Measurements from ENCODE around the gene TNS2. TPM values are rescaled to one million over a fixed set of nuclear protein-coding genes. Genes with fewer than 3 reads are reported as not detected.
A peak's percentile ranks its signal among the peaks of the same experiment; 100 is the strongest.
"Not testable (repeated sequence)": the region's sequence is repeated elsewhere in the genome, so short reads cannot be mapped to it uniquely, and the experiment has no call there.

The TNS2 gene
- total RNA-seq, 1 experiment from 2014 or later: 3.4 TPM

DNA sequence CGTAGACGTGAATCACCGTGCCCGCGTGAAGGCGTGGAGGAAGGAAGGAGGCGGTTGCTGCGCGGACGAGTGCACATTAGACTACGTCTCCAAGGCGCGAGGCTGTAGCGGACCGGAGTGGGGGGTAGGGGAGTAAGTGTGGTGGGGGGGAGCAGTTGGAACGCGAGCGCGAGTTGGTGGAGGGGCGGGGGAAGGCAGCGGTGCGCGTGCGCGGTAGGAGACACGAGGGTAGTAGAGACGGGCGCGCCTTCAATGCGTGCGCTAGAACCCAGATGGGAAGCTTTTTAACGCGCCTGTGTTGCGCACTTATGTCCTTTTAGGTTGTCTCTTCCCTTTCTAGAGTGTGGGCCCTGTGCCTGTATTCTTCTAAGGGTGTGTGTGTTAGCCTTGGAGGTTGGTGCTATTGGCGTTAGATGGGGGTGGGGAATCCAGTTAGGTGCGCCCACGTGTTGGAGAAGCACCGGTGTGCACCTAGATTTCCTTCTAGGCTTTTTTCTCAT, 43.0 kb upstream of the TNS2 start:
- Histone ChIP-seq H3K4me1 (ENCODE audit: insufficient read depth, low read length, poor library complexity, severe bottlenecking) (peaks cover 35% of the 10 kb centered on the region), H3K9me3 (ENCODE audit: low read depth, low read length, poor library complexity, severe bottlenecking) (no peaks in the 10 kb centered on the region), H3K27ac (ENCODE audit: low read depth, low read length, poor library complexity, severe bottlenecking) (peak overlapping the region; percentile 94), H3K36me3 (ENCODE audit: insufficient read depth, low read length, poor library complexity, severe bottlenecking) (peaks cover 29% of the 10 kb centered on the region), H3K27me3 (replicated peaks; ENCODE audit: insufficient read depth, low read depth, low read length, poor library complexity) (no peaks in the 10 kb centered on the region), H3K4me3 (ENCODE audit: low read depth, low read length, poor library complexity, severe bottlenecking) (peak overlapping the region; percentile 73)
- CTCF ChIA-PET: interaction anchor here (0.6 to 1.2 kb wide), 4 partner anchors 26 to 377 kb away, joined by 3 to 9 read pairs (median 4); no protein-coding TSS in a partner anchor
- TF ChIP-seq EZH2 (IDR thresholded peaks at IDR 0.05; ENCODE audit: borderline replicate concordance, low read depth, low read length, poor library complexity, severe bottlenecking): no peak
- TF ChIP-seq, protein P1, sequence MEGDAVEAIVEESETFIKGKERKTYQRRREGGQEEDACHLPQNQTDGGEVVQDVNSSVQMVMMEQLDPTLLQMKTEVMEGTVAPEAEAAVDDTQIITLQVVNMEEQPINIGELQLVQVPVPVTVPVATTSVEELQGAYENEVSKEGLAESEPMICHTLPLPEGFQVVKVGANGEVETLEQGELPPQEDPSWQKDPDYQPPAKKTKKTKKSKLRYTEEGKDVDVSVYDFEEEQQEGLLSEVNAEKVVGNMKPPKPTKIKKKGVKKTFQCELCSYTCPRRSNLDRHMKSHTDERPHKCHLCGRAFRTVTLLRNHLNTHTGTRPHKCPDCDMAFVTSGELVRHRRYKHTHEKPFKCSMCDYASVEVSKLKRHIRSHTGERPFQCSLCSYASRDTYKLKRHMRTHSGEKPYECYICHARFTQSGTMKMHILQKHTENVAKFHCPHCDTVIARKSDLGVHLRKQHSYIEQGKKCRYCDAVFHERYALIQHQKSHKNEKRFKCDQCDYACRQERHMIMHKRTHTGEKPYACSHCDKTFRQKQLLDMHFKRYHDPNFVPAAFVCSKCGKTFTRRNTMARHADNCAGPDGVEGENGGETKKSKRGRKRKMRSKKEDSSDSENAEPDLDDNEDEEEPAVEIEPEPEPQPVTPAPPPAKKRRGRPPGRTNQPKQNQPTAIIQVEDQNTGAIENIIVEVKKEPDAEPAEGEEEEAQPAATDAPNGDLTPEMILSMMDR (conservative IDR thresholded peaks at IDR 0.05; ENCODE audit: low read depth, low read length): no peak
- TSS peak; percentile 69 for BruUV-seq (replicated peaks)
- intact Hi-C loops (cut with micrococcal nuclease; ENCODE audit: unreplicated experiment): loop anchor here (5.0 kb wide), 1 partner anchor 60 kb away; the partner anchor contains the start of gene KRT18
- POLR2A ChIA-PET (ENCODE audit: low non-redundant PET): interaction anchor here (0.6 to 0.7 kb wide), 3 partner anchors 100 to 926 kb away, joined by 4 to 8 read pairs (median 5); no protein-coding TSS in a partner anchor
- peak; percentile 91 for DNase-seq (ENCODE audit: low spot score)

- no TSS peak for BruUV-seq (replicated peaks)
- Histone ChIP-seq H3K9me3 (ENCODE audit: low read depth, low read length, poor library complexity, severe bottlenecking) (no peaks in the 10 kb centered on the region), H3K27ac (ENCODE audit: low read depth, low read length, poor library complexity, severe bottlenecking) (peak overlapping the region; percentile 94), H3K27me3 (replicated peaks; ENCODE audit: insufficient read depth, low read depth, low read length, poor library complexity) (no peaks in the 10 kb centered on the region), H3K36me3 (ENCODE audit: insufficient read depth, low read length, poor library complexity, severe bottlenecking) (peaks cover 31% of the 10 kb centered on the region), H3K4me3 (ENCODE audit: low read depth, low read length, poor library complexity, severe bottlenecking) (peak overlapping the region; percentile 73), H3K4me1 (ENCODE audit: insufficient read depth, low read length, poor library complexity, severe bottlenecking) (peaks cover 35% of the 10 kb centered on the region)
- intact Hi-C loops (cut with micrococcal nuclease; ENCODE audit: unreplicated experiment): loop anchor here (5.0 kb wide), 1 partner anchor 60 kb away; the partner anchor contains the start of gene KRT18
- TF ChIP-seq, protein P1 (conservative IDR thresholded peaks at IDR 0.05; ENCODE audit: low read depth, low read length): no peak
- no peak for TF ChIP-seq EZH2 (IDR thresholded peaks at IDR 0.05; ENCODE audit: borderline replicate concordance, low read depth, low read length, poor library complexity, severe bottlenecking)
- POLR2A ChIA-PET (ENCODE audit: low non-redundant PET): interaction anchor here (0.7 kb wide), 1 partner anchor 209 kb away, joined by 4 read pairs; no protein-coding TSS in a partner anchor
- no peak for DNase-seq (ENCODE audit: low spot score)
- CTCF ChIA-PET: interaction anchor here (0.6 kb wide), 2 partner anchors 27 to 376 kb away, joined by 3 to 9 read pairs; no protein-coding TSS in a partner anchor
Measured at GRCh38 chr12:53007343-53007742, 42.5 kb upstream of the TNS2 start.

DNA sequence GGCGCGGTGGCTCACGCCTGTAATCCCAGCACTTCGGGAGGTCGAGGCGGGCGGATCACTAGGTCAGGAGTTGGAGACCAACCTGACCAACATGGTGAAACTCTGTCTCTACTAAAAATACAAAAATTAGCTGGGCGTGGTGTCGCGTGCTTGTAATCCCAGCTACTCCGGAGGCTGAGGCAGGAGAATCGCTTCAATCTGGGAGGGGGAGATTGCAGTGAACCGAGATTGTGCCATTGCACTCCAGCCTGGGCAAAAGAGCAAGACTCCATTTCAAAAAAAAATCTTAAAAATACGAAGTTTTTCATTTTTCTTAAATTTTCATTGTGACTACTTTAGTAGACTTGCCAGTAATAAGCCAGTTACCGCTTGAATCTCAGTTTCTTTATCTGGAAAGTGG, 41.1 kb upstream of the TNS2 start:
- intact Hi-C loops (cut with micrococcal nuclease; ENCODE audit: unreplicated experiment): loop anchor here (5.0 kb wide), 1 partner anchor 61 kb away; the partner anchor contains the start of gene KRT18

More for the DNA sequence above, 41.1 kb upstream of the TNS2 start:
- H3K9me3 ChIP-seq (ENCODE audit: low read depth, low read length, poor library complexity, severe bottlenecking); CTCF ChIA-PET; H3K27me3 ChIP-seq (replicated peaks; ENCODE audit: insufficient read depth, low read depth, low read length, poor library complexity); POLR2A ChIA-PET (ENCODE audit: low non-redundant PET); DNase-seq (ENCODE audit: low spot score); BruUV-seq (replicated peaks): not testable (repeated sequence)
- H3K4me3 ChIP-seq (ENCODE audit: low read depth, low read length, poor library complexity, severe bottlenecking): peak overlapping the region; percentile 73
- H3K4me1 ChIP-seq (ENCODE audit: insufficient read depth, low read length, poor library complexity, severe bottlenecking): peaks cover 35% of the 10 kb centered on the region
- peak overlapping the region; percentile 19 for H3K27ac ChIP-seq (ENCODE audit: low read depth, low read length, poor library complexity, severe bottlenecking)
- peaks cover 31% of the 10 kb centered on the region for H3K36me3 ChIP-seq (ENCODE audit: insufficient read depth, low read length, poor library complexity, severe bottlenecking)

Data from A673 (cell line).